Cardiac muscle cell (in vitro differentiated cells and primary cell): Measurements from ENCODE around the gene IMMP2L. TPM values are rescaled to one million over a fixed set of nuclear protein-coding genes. Genes with fewer than 3 reads are reported as not detected.

Source experiments
- DNase-seq, 2 donors: peaks; one replicate each; pipeline versions ENCODE4 v3.0.0 to v3.0.0-alpha.2; 2010 to 2017; ENCODE audit warnings: low read depth in 1 of 2, low spot score in 1 of 2
- H3K27ac ChIP-seq: fragments of 200-600 bp; sonication (generic); 2 replicates; pipeline ENCODE4 v1.5.1; 2016
- H3K27me3 ChIP-seq: fragments of 200-600 bp; sonication (generic); 2 replicates; pipeline ENCODE4 v1.6.0; 2016; ENCODE audit warnings: control low read depth
- H3K36me3 ChIP-seq: fragments of 200-600 bp; sonication (generic); 2 replicates; pipeline ENCODE4 v1.5.1; 2016; ENCODE audit warnings: control low read depth
- H3K4me1 ChIP-seq: fragments of 200-600 bp; sonication (generic); 2 replicates; pipeline ENCODE4 v1.8.1; 2017; ENCODE audit warnings: low read depth, mild to moderate bottlenecking, mixed run types
- H3K4me3 ChIP-seq: fragments of 200-600 bp; sonication (generic); 2 replicates; pipeline ENCODE4 v1.5.1; 2016; ENCODE audit warnings: mild to moderate bottlenecking
- H3K9me3 ChIP-seq: fragments of 200-600 bp; sonication (generic); 2 replicates; pipeline ENCODE4 v1.5.1; 2017; ENCODE audit warnings: low read depth, mild to moderate bottlenecking, control low read depth
- polyA plus RNA-seq: library from polyadenylated mRNA; unstranded; fragments of >200 nt; fragmentation: Nextera tagmentation; extraction: Ambion mirVana; gene quantifications from 2 replicates; pipeline ENCODE4 v1.2.1, GENCODE V29; 2016
- total RNA-seq: library from RNA; depleted of rRNA; stranded (reverse); fragments of >200 nt; gene quantifications from 2 replicates; pipeline ENCODE4 v1.2.3, GENCODE V29; 2016
- TF ChIP-seq, protein P1 (sequence below): IDR thresholded peaks from 2 replicates; pipeline ENCODE4 v1.5.1; 2012; ENCODE audit warnings: low read depth, mild to moderate bottlenecking, low read length

Gene IMMP2L
- total and polyA plus RNA-seq, 2 experiments from 2014 or later: 6.0 to 11.9 TPM

DNA sequence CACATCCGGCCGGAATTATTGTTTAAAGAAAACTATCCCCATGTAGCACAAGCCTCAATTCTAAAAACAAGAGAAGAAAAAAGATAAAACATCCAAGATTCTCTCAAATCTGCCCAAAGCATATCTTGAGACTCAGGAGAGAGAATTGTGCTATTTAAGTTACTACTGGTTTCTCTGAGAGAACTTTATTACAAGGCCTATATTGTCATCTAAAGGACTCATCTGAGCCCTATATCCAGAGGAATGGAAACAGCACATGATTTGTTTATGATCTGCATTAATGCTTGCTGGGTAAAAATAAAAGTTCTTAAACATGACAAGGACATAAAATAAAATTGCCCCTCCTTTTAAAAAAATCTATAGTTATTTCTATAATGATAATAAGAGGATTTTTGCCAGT lies 446.3 kb downstream of the IMMP2L start:
- no peak for DNase-seq

DNA sequence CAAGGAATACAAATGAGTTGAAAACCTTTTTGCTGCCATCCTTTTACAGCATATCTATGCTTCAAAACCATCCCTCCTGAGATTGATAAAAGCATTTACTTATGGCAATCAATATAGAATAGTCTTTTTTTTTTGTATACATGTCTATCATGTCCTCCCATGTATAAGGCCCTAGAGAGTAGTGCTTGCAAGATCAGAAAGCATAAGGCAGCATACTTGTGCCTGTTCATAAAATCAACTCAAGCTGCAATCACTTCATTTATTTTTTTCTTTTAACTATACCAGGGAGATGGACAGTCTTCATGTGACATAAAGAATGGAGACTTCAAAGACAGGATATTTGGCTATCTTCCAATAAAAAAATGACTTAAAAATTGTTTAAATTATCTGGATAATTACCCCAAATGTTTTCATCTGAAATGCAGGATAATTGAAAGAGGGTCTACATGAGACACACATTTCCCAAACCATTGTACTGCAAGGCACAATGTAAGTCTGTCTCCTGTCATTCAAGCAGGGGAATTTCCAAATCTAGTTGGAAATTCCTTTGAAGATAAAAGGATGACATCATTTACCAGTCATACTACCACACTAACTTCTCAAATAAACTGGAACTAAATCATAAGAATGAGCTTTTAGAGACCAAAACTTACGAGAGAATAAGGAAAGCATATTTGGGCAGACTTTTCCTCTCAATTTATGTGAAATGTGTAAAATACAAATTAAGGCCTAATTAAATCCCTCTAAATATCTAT lies 448.9 kb downstream of the IMMP2L start:
- Histone ChIP-seq H3K27ac (no peak overlapping the region), H3K27me3 (no peaks in the 10 kb centered on the region), H3K36me3 (peaks cover 3% of the 10 kb centered on the region), H3K9me3 (no peaks in the 10 kb centered on the region), H3K4me3 (no peak overlapping the region), H3K4me1 (no peaks in the 10 kb centered on the region)
- peak in 1 of 2 donors; percentile 70 for DNase-seq
- TF ChIP-seq, protein P1, sequence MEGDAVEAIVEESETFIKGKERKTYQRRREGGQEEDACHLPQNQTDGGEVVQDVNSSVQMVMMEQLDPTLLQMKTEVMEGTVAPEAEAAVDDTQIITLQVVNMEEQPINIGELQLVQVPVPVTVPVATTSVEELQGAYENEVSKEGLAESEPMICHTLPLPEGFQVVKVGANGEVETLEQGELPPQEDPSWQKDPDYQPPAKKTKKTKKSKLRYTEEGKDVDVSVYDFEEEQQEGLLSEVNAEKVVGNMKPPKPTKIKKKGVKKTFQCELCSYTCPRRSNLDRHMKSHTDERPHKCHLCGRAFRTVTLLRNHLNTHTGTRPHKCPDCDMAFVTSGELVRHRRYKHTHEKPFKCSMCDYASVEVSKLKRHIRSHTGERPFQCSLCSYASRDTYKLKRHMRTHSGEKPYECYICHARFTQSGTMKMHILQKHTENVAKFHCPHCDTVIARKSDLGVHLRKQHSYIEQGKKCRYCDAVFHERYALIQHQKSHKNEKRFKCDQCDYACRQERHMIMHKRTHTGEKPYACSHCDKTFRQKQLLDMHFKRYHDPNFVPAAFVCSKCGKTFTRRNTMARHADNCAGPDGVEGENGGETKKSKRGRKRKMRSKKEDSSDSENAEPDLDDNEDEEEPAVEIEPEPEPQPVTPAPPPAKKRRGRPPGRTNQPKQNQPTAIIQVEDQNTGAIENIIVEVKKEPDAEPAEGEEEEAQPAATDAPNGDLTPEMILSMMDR: no peak

More for the DNA sequence above, 446.3 kb downstream of the IMMP2L start:
- Histone ChIP-seq H3K27ac (no peak overlapping the region), H3K4me1 (no peaks in the 10 kb centered on the region), H3K4me3 (no peak overlapping the region), H3K9me3 (no peaks in the 10 kb centered on the region), H3K36me3 (no peaks in the 10 kb centered on the region), H3K27me3 (no peaks in the 10 kb centered on the region)
- TF ChIP-seq, protein P1: no peak

DNA sequence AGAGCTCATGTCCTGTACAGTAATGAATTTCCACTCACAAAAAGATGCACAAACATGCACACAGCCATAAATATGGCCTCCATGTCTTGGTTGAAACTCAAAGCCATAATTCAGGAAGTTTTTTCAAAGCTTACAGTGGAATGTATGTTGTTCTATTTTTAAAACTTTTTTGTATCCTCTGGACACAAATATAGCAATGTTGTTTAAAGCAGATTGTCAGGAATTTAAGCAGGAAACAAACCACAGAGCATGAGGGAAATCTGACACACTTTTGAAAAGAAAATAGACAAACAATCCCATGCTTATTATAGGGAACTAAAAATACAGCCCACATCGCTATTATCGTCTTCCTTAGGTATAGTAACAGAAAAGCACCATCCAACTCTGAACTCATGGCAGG lies 449.9 kb downstream of the IMMP2L start:
- Histone ChIP-seq H3K27ac (no peak overlapping the region), H3K27me3 (no peaks in the 10 kb centered on the region), H3K36me3 (peaks cover 3% of the 10 kb centered on the region), H3K4me1 (no peaks in the 10 kb centered on the region), H3K4me3 (no peak overlapping the region), H3K9me3 (no peaks in the 10 kb centered on the region)
- TF ChIP-seq, protein P1: no peak
- no peak for DNase-seq

DNA sequence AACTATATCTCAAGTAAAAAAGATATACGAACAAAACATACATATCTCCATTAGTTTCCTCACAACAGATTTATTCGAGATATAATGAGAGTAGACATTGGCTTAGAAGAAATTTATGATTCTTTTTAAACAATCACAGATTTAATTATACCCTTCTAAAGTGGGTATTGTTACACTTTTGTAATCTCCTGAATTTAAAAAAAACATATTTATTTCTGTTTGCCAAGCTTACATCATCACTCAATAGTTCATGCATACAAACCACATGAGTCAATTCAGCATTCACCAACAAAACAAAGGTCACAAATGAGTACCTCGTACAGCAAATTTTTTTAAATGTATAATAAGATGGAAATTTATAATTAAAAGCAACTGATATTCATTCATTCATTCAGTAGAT lies 453.8 kb downstream of the IMMP2L start:
- Histone ChIP-seq H3K4me3 (no peak overlapping the region), H3K4me1 (no peaks in the 10 kb centered on the region), H3K27me3 (no peaks in the 10 kb centered on the region), H3K27ac (no peak overlapping the region), H3K36me3 (peaks cover 3% of the 10 kb centered on the region), H3K9me3 (no peaks in the 10 kb centered on the region)
- TF ChIP-seq, protein P1: no peak
- peak in 1 of 2 donors; percentile 64 for DNase-seq

GRCh38 chr7:111108000-111108399 lies 454.3 kb downstream of the IMMP2L start:
- Histone ChIP-seq H3K4me3 (no peak overlapping the region), H3K36me3 (peaks cover 3% of the 10 kb centered on the region), H3K4me1 (no peaks in the 10 kb centered on the region), H3K9me3 (no peaks in the 10 kb centered on the region), H3K27me3 (no peaks in the 10 kb centered on the region), H3K27ac (no peak overlapping the region)
- no peak for DNase-seq
- TF ChIP-seq, protein P1: no peak
